Sigmoid colon (tissue), 7 donors: ENCODE measurements around the gene CFAP100. TPM values are rescaled to one million over a fixed set of nuclear protein-coding genes. Genes with fewer than 3 reads are reported as not detected.

Experiments used
- DNase-seq: peaks from one replicate; pipeline ENCODE4 v3.0.0-alpha.2; 2019
- H3K27ac ChIP-seq, 4 donors: fragments of 200-600 bp; sonication (generic); one replicate each; pipeline ENCODE4 v1.5.1; 2016 to 2019; ENCODE audit warnings: mild to moderate bottlenecking in 1 of 4
- H3K27me3 ChIP-seq, 3 donors: fragments of 200-600 bp; sonication (generic); one replicate each; pipeline ENCODE4 v1.5.1; 2019; ENCODE audit warnings: mild to moderate bottlenecking in 1 of 3
- H3K36me3 ChIP-seq, 4 donors: fragments of 200-600 bp; sonication (generic); one replicate each; pipeline ENCODE4 v1.5.1; 2016 to 2019
- H3K4me1 ChIP-seq, 4 donors: fragments of 200-600 bp; sonication (generic); one replicate each; pipeline ENCODE4 v1.5.1; 2017 to 2019
- H3K4me3 ChIP-seq, 4 donors: fragments of 200-600 bp; sonication (generic); one replicate each; pipeline ENCODE4 v1.5.1; 2017 to 2019; ENCODE audit warnings: mild to moderate bottlenecking in 2 of 4, moderate library complexity in 1 of 4
- H3K9me3 ChIP-seq, 4 donors: fragments of 200-600 bp in 3 of 4; sonication (generic) in 3 of 4; one replicate each; pipeline versions ENCODE4 v1.5.1 to v1.6.1; 2013 to 2019
- EP300 ChIP-seq, 4 donors: sonication (generic); formaldehyde crosslinking; IDR thresholded peaks; one replicate each; pipeline ENCODE4 v1.6.1; 2017; ENCODE audit warnings: antibody characterized with exemption in 4 of 4
- POLR2A ChIP-seq, 2 donors: fragments of 450-650 bp; IDR thresholded peaks; one replicate each; pipeline ENCODE4 v1.6.1; 2016; ENCODE audit warnings: antibody characterized with exemption in 2 of 2, mild to moderate bottlenecking in 2 of 2, moderate library complexity in 2 of 2
- POLR2AphosphoS5 ChIP-seq, 4 donors: sonication (generic); formaldehyde crosslinking; IDR thresholded peaks; one replicate each; pipeline ENCODE4 v1.6.1; 2017; ENCODE audit warnings: antibody characterized with exemption in 4 of 4
- WGBS, 2 donors: extraction: QIAGEN DNeasy Blood & Tissue Kit; methylation state at CpG; one replicate each; pipeline ENCODE4 v1.1.7; 2013; 5-methylcytosine and 5-hydroxymethylcytosine counted together
- intact Hi-C: fragments of 100-400 bp; cut with DNase I; formaldehyde crosslinking; loops from one replicate; pipeline ENCODE4 v1.15.1; 2023
- polyA plus RNA-seq, 3 donors: library from polyadenylated mRNA; stranded (reverse); fragments of 200-250 nt; gene quantifications; one replicate each; pipeline ENCODE4 v1.2.3, GENCODE V29; 2013
- total RNA-seq, 4 donors: library from RNA; depleted of rRNA; stranded (reverse); fragments of >200 nt; gene quantifications; one replicate each; pipeline ENCODE4 v1.1.0, GENCODE V29; 2016
- TF ChIP-seq, protein P1 (sequence below), 4 experiments: fragments of 450-650 bp in 3 of 4; fragments of 200-600 bp in 1 of 4; IDR thresholded peaks; one replicate each; pipeline ENCODE4 v1.5.1; 2016 to 2019; ENCODE audit warnings: antibody characterized with exemption in 4 of 4, mild to moderate bottlenecking in 3 of 4, moderate library complexity in 2 of 4
- donor health status: healthy with polysubstance abuse.
- donor health status: Bipolar disorder and iron deficiency.
- donor health status: healthy.

Gene CFAP100
- total and polyA plus RNA-seq, 7 donors = not detected

DNA sequence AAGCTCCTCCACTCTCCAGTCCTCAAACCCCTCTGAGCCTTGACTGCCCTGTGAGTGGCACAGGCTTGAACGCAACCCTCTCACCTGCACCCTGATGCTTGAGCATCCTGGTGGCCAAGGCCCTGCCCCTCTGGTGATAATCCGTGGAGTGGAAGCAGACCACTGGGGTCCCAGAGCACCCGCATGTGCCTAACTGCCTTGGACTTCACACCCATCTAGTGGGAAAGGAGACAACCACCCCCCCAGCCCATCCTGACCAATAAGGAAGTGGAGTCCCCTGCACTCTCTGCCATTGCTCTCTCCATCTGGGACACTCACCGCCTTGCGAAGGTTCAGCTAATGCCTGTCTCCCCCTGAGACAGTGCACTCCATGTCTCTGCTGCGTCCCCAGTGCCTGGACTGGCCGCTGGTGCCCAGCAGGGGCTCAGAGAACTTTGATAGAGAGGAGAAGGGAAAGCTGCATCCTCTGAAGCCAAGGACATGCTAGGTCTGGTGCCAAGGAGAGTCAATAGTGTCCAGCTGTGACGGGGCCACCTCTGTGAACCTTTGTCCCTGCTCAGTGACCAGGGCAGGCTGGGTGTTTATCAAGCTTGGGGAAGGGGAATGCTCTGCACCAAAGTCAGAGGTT lies 40.9 kb upstream of the CFAP100 start:
- DNase-seq = peak; percentile 66
- TF ChIP-seq POLR2AphosphoS5 (IDR thresholded peaks at IDR 0.05) (no peak), POLR2A (IDR thresholded peaks at IDR 0.05) (no peak), EP300 (IDR thresholded peaks at IDR 0.05) (no peak)
- TF ChIP-seq, protein P1, sequence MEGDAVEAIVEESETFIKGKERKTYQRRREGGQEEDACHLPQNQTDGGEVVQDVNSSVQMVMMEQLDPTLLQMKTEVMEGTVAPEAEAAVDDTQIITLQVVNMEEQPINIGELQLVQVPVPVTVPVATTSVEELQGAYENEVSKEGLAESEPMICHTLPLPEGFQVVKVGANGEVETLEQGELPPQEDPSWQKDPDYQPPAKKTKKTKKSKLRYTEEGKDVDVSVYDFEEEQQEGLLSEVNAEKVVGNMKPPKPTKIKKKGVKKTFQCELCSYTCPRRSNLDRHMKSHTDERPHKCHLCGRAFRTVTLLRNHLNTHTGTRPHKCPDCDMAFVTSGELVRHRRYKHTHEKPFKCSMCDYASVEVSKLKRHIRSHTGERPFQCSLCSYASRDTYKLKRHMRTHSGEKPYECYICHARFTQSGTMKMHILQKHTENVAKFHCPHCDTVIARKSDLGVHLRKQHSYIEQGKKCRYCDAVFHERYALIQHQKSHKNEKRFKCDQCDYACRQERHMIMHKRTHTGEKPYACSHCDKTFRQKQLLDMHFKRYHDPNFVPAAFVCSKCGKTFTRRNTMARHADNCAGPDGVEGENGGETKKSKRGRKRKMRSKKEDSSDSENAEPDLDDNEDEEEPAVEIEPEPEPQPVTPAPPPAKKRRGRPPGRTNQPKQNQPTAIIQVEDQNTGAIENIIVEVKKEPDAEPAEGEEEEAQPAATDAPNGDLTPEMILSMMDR (IDR thresholded peaks at IDR 0.05) = no peak
- intact Hi-C loops = loop anchor here (5.0 kb wide), 1 partner anchor 42 kb away; no protein-coding TSS in a partner anchor
- H3K4me1 ChIP-seq = peaks cover 0 to 40% (median 37%) of the 10 kb centered on the region in 4 donors
- no peaks in the 10 kb centered on the region for H3K9me3 ChIP-seq
- H3K36me3 ChIP-seq = peaks cover 7 to 42% (median 26%) of the 10 kb centered on the region in 4 donors
- WGBS, 2 donors = 91 to 94% methylated on average over 8 of the region's 8 CpGs
- H3K4me3 ChIP-seq = no peak overlapping the region
- H3K27me3 ChIP-seq = no peaks in the 10 kb centered on the region
- peak overlapping the region; percentile 91 to 96 (median 94) for H3K27ac ChIP-seq

DNA sequence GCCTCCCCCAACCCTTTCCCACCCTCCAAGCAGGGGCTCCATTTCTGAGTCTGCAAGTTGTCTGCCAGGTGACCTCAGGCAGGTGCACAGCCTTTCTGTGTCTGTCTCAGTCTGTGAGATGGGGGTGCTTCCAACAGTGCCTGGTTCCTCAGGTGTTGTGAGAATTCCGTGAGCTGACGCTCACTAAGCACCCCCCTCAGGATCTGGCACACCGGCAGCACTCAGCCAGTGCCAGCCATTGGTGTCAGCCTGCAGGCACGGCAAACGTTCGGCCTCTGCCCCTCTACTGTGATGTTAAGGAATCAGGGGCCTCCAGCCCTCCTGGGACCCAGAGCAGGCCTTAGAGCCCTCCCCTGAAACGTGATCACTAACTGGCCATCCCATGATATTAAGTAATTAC lies 39.9 kb upstream of the CFAP100 start:
- peak; percentile 62 for DNase-seq
- intact Hi-C loops = loop anchor here (5.0 kb wide), 1 partner anchor 42 kb away; no protein-coding TSS in a partner anchor
- H3K4me1 ChIP-seq = peaks cover 0 to 40% (median 37%) of the 10 kb centered on the region in 4 donors
- 88% methylated on average over 7 of the region's 7 CpGs for WGBS, 2 donors
- peak overlapping the region in 2 of 4 donors; percentile 85 to 97 for H3K4me3 ChIP-seq
- H3K9me3 ChIP-seq = peaks cover 0 to 3% (median 0%) of the 10 kb centered on the region in 4 donors
- peak overlapping the region; percentile 91 to 96 (median 94) for H3K27ac ChIP-seq
- H3K36me3 ChIP-seq = peaks cover 7 to 33% (median 26%) of the 10 kb centered on the region in 4 donors
- TF ChIP-seq, protein P1 (IDR thresholded peaks at IDR 0.05) = no peak
- TF ChIP-seq EP300 (IDR thresholded peaks at IDR 0.05) (no peak), POLR2AphosphoS5 (IDR thresholded peaks at IDR 0.05) (no peak), POLR2A (IDR thresholded peaks at IDR 0.05) (no peak)
- H3K27me3 ChIP-seq = no peaks in the 10 kb centered on the region

DNA sequence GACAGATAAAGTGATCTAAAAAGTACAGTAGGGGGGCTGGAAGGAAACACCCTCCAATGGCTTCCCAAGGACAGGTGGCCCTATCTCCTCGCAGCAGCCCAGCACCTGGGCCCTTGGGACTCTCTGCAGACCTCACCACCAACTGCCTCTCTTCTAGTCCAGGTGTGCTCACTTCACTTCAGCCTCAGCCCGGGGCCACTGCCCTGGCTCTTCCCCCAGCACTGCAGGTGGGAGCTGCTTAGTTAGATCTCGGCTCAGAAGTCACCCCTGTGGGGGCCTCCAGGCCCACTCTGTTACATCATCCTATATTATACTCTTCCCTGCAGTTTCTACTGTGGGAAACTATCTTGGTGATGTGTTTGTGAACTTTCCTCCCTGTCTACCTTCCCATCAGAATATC lies 39.5 kb upstream of the CFAP100 start:
- Histone ChIP-seq H3K9me3 (peaks cover 0 to 3% (median 0%) of the 10 kb centered on the region in 4 donors), H3K36me3 (peaks cover 7 to 28% (median 24%) of the 10 kb centered on the region in 4 donors), H3K27ac (peak overlapping the region; percentile 91 to 96 (median 94)), H3K4me3 (peak overlapping the region; percentile 27 to 97 (median 84)), H3K27me3 (no peaks in the 10 kb centered on the region), H3K4me1 (peaks cover 0 to 40% (median 37%) of the 10 kb centered on the region in 4 donors)
- 69% methylated on average over 3 of the region's 3 CpGs for WGBS, 2 donors
- TF ChIP-seq, protein P1 (IDR thresholded peaks at IDR 0.05) = no peak
- TF ChIP-seq EP300 (IDR thresholded peaks at IDR 0.05) (no peak), POLR2AphosphoS5 (IDR thresholded peaks at IDR 0.05) (no peak), POLR2A (IDR thresholded peaks at IDR 0.05) (no peak)
- DNase-seq = peak; percentile 67
- intact Hi-C loops = no loop called here

DNA sequence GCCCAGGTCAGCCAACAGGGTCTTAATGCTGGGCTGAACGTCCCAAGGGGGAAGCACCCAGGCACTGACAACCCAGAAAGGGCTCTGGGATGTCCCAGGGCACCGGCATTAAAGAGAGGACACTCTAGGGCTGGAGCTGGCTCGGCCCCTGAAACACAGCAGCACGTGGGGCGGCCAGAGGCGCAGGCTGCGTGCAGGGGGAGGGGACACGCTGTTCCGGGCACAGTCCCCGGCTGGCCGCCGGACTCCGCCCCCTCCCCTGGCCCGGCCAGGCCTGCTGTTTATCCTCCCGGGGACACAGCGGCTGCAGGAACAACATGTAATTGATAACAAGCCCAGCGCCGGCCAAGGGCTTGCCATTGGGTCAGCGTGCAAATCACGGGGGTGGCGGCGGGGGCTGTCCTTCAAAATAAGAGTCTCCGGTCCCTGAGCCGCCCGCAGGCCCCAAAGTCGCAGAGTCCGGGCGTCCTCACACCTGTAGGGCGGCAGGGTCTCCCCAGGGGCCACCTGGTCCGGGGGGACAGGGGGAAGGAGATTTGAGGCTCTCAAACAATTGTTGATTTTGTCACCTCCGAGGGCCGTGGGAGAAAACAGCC lies 38.8 kb upstream of the CFAP100 start:
- Histone ChIP-seq H3K36me3 (peaks cover 7 to 22% (median 19%) of the 10 kb centered on the region in 4 donors), H3K27me3 (no peaks in the 10 kb centered on the region), H3K9me3 (peaks cover 0 to 3% (median 0%) of the 10 kb centered on the region in 4 donors), H3K4me1 (peaks cover 0 to 40% (median 37%) of the 10 kb centered on the region in 4 donors), H3K4me3 (peak overlapping the region; percentile 61 to 97 (median 84)), H3K27ac (peak overlapping the region; percentile 91 to 96 (median 94))
- intact Hi-C loops = loop anchor here (1.0 to 2.0 kb wide), 2 partner anchors 33 to 89 kb away; no protein-coding TSS in a partner anchor
- peak; percentile 100 for DNase-seq
- 1 to 5% methylated on average over 32 of the region's 32 CpGs for whole genome bisulfite sequencing, 2 donors
- TF ChIP-seq POLR2A (IDR thresholded peaks at IDR 0.05) (peak; percentile 20 to 60), EP300 (IDR thresholded peaks at IDR 0.05) (peak; percentile 93 to 98 (median 96)), POLR2AphosphoS5 (IDR thresholded peaks at IDR 0.05) (peak; percentile 85 to 97 (median 93))
- TF ChIP-seq, protein P1 (IDR thresholded peaks at IDR 0.05) = no peak
